GM18517 (cell line): ENCODE measurements around the gene GRIPAP1.
"Not testable (repeated sequence)": the region's sequence is repeated elsewhere in the genome, so short reads cannot be mapped to it uniquely, and the experiment has no call there.

ENCODE experiments used
- ATAC-seq: cut with Tn5 transposase; IDR thresholded peaks from one replicate; pipeline ENCODE4 v1.9.1; 2021; ENCODE audit warnings: mild to moderate bottlenecking, moderate library complexity; ENCODE audit not compliant: unreplicated experiment

GRIPAP1 gene

GRCh38 chrX:48997455-48997854 lies 4.6 kb downstream of the GRIPAP1 start:
- no peak for ATAC-seq

GRCh38 chrX:48996969-48997368 lies 5.1 kb downstream of the GRIPAP1 start:
- ATAC-seq = no peak

GRCh38 chrX:48992341-48992740 lies 9.7 kb downstream of the GRIPAP1 start:
- no peak for ATAC-seq

GRCh38 chrX:48989483-48989882 lies 12.6 kb downstream of the GRIPAP1 start:
- no peak for ATAC-seq

DNA sequence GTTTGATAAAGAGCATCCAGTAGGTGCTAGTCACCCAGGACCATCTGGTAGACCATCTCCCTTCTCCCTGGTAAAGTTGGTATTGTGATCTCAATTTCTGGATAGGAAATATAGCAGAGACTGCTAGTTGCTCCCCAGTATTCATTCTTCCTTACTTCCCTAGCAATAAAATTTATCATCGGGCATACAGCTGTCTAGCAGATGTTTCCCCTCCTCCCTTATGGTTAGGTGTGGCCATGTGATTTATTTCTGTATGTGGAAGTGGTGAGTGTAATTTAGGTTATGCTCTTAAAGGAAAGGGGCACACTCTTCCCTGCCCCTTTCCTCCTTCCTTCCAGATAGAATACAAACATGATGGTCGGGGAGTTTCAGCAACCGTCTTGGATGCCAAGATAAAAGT lies 18.2 kb downstream of the GRIPAP1 start:
- no peak for ATAC-seq

- no peak for ATAC-seq
Observed at GRCh38 chrX:48983081-48983480, 19.0 kb downstream of the GRIPAP1 start.

GRCh38 chrX:48981178-48981577 lies 20.9 kb downstream of the GRIPAP1 start:
- ATAC-seq = no peak

DNA sequence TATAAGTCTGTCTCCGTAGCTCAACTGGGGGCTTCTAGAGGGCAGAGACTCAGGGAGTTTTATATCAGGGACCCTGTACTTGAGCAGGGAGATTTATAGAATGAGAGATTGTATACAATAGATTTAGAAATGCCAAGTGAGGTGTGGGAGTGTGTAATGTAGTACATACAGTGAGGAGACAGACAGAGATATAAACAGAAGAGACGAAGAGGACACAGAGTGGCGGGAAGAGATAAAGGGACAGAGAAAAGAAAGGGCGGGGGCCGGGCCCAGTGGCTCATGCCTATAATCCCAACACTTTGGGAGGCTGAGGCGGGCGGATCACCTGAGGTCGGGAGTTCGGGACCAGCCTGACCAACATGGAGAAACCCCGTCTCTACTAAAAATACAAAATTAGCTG lies 21.7 kb downstream of the GRIPAP1 start:
- not testable (repeated sequence) for ATAC-seq

GRCh38 chrX:48978226-48978625 lies 23.8 kb downstream of the GRIPAP1 start:
- no peak for ATAC-seq

DNA sequence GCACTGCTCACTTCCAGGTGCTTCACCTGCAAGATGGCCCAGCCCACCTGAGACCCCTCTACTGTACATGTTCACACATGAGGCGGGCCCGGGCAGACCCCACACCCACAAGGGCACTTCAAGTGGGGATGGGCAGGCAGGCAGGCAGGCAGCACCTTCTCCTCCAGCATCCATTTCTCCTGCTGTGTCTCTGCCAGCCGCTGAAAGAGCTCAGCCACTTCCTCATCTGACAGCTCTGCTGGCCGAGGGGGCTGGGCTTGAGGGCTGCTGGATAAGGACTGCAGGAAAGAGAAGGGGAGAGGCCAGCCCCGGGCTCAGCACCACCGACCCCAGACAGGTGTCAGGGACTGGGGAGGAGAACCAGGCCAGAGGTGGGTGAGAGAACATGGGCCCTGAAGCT lies 26.0 kb downstream of the GRIPAP1 start:
- ATAC-seq = no peak

- ATAC-seq = no peak
Observed at GRCh38 chrX:48975541-48975940, 26.5 kb downstream of the GRIPAP1 start.

GRCh38 chrX:48975041-48975440 lies 27.0 kb downstream of the GRIPAP1 start:
- ATAC-seq = no peak

GRCh38 chrX:48974574-48974973 lies 27.5 kb downstream of the GRIPAP1 start:
- no peak for ATAC-seq

GRCh38 chrX:48974033-48974432 lies 28.0 kb downstream of the GRIPAP1 start:
- no peak for ATAC-seq

DNA sequence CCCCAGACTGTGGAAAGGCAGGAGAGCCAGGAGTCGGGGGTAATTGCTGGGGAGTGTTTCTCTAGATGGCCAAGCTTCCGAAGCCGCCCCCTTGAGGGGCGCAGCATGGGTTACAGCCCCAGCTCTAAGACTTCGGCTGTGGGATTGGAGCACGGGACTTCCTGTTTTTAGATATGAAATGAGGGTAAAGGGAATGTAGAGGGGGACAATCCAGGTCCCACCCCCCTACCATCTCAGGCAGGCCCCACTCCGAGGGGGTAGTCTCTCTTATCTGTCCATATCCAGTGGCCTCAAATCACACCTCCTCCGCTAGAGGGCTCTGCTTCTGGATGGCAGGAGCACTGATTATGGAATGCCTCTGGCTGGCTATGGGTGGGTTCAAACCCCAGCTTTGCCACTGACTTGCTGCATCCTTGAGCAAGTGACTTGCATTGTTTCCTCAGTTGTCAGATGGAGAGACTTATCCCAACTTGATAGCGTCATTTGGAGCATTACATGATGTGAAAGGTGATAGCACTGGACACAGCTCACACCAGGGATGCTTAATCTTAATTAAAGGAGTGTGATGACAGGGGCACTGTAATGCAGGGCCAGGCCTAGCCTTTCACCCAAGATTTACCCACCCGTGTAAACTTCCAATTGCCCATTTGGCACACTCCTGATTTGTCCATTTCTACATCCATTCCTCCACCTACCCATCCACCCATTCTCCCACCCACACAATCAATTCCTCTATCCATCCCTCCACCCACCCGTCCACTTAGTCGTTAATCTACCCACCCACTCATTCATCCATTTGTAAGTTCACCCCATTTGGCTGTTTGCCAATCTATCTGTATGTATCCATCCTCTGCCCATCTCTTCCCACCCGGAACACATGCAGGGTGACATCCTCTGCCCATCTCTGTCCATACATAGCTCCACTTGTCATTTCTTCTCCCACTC lies 29.6 kb downstream of the GRIPAP1 start:
- no peak for ATAC-seq

DNA sequence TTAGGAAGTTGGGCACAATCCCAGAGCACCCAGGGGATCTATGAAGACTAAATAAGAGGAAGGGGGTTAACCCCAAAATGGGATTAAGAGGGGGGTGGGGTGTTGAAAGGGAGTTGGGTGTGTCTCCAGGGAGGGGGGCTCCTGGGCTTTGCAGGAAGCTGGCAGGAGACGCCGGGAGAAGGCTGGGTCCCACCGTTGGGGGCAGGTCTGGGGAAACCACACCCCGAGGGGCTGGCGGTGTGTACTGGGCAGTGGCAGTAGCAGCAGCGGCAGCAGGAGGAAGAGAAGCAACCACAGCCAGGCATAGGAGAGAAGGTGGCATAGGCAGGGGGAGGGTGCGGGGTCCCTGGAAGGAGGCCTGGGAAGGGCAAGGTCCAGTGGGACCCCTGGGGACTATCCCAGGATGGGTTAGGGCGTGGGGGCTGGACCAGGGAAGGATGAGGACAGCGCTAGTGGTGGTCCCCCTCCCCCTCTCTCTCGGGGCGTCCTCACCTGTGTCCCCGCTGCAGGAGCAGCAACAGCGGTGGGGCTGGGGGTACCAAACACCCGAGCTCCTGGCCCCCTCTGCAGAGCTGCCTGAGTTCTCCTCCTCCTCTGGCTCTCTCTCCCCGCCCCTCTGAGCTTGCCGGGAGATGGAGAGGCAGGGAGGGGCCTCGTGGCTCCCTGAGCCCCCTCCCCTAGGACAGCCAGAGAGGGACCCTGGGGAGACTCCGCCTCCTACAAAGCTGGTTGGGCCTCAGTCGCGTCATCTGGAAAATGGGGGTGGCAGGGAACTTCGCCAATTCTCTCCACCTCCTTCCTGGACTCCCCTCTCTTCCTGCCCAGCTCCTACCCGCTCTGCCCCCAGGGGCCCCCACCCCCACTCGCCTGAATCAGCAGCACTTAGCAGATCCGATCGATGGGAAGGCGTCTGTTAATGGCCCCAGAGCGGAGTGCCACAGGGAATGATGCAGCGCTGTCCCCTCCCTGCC lies 30.5 kb downstream of the GRIPAP1 start, which contains the start of gene KCND1:
TSS of gene KCND1 (minus strand) at position 596 of the 971 bp plus-strand sequence. CDS start 1,573 bp downstream, outside the sequence.
- no peak for ATAC-seq

DNA sequence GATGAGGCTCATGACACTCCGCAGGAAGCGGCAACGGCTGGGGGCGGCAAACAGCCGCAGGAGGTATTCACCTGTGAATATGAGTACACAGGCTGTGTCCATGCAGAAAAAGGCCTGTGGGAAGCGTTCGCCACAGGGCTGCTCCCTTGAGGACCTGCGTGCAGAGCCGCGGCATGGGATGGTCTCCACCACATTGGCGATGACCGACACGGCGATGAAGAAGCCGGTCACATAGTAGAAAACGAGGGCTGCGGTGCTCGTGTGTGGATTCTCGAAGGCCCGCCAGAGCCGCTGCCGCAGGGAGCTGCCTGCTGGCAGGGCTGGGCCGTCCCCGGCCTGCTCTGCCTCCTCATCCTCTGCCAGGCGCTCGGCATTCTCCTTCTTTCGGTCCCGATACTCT lies 32.6 kb downstream of the GRIPAP1 start:
- ATAC-seq = no peak

- no peak for ATAC-seq
Observed at GRCh38 chrX:48968377-48968776, 33.7 kb downstream of the GRIPAP1 start.

GRCh38 chrX:48966796-48967579 lies 35.1 kb downstream of the GRIPAP1 start:
- ATAC-seq = no peak

GRCh38 chrX:48965959-48966358 lies 36.1 kb downstream of the GRIPAP1 start:
- no peak for ATAC-seq
